HAP-1 (cell line): ENCODE data around the gene PYROXD2.

Source experiments
- DNase-seq, 2 experiments: peaks; one replicate each; pipeline ENCODE4 v3.0.0-alpha.2; 2016 to 2020; ENCODE audit warnings: low spot score in 2 of 2
- H3K27me3 ChIP-seq: fragments of 250-450 bp; sonication (Bioruptor Pico); 2 replicates; pipeline ENCODE4 v1.5.1; 2020; ENCODE audit warnings: low read depth, mild to moderate bottlenecking, moderate library complexity
- H3K36me3 ChIP-seq: fragments of 250-450 bp; sonication (Bioruptor Pico); replicated peaks from 2 replicates; pipeline ENCODE4 v1.5.1; 2020; ENCODE audit warnings: mild to moderate bottlenecking
- H3K4me1 ChIP-seq: fragments of 250-450 bp; sonication (Bioruptor Pico); 2 replicates; pipeline ENCODE4 v1.5.1; 2020; ENCODE audit warnings: mild to moderate bottlenecking
- H3K4me3 ChIP-seq: fragments of 250-450 bp; sonication (Bioruptor Pico); 2 replicates; pipeline ENCODE4 v1.5.1; 2020; ENCODE audit warnings: mild to moderate bottlenecking, moderate library complexity
- H3K9me3 ChIP-seq: fragments of 250-450 bp; sonication (Bioruptor Pico); 2 replicates; pipeline ENCODE4 v1.5.1; 2020; ENCODE audit warnings: mild to moderate bottlenecking, moderate library complexity
- in situ Hi-C: fragments of 300-500 bp; cut with MboI; formaldehyde crosslinking; loops from 3 replicates; pipeline ENCODE4 v1.14.3; 2020; ENCODE audit warnings: low sequenced_read_pairs, inconsistent platforms, mixed read lengths

The PYROXD2 gene

DNA sequence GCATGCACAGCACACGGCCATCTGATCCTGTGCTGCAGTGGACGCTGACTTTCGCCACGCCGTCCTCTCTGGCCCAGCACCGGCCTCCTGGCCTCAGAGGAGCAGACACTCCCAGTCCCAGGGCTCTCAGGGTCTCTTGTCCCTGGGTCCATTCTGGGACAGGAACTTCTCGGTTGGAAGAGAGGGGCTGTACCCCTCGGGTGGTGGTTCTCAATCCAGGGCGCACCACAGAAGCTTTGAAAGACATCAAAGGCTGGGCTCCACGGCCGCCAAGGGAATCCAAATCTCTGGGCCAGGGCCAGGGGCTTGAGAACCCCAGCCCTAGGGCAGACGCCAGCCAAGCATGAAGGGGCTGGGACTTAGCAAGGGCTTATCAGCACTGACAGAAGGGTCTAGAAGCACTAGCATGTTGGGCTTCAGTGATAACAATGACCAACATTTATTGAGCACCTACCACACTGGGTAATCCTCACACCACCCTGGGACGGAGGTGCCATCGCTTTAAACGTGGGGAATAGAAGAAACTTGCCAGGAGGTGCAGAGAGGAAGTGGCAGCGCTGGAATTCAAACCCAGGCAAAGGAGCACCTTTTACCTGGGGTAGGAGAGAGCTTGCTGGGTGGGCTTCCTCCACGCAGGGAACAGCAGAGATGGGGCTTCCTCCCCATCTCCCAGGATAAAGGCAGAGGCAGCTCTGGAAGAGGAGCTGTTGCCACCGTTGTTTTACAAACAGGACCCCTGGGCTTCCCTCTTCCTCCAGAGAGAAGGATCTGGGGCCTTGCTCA is 1.8 kb upstream of the PYROXD2 start:
- no peaks in the 10 kb centered on the region for H3K27me3 ChIP-seq
- no peak overlapping the region for H3K4me3 ChIP-seq
- in situ Hi-C loops = no loop called here
- H3K4me1 ChIP-seq = peaks cover 7% of the 10 kb centered on the region
- no peak for DNase-seq
- no peaks in the 10 kb centered on the region for H3K9me3 ChIP-seq
- H3K36me3 ChIP-seq = peaks cover 3% of the 10 kb centered on the region; the same call in 1 of the 2 replicates

DNA sequence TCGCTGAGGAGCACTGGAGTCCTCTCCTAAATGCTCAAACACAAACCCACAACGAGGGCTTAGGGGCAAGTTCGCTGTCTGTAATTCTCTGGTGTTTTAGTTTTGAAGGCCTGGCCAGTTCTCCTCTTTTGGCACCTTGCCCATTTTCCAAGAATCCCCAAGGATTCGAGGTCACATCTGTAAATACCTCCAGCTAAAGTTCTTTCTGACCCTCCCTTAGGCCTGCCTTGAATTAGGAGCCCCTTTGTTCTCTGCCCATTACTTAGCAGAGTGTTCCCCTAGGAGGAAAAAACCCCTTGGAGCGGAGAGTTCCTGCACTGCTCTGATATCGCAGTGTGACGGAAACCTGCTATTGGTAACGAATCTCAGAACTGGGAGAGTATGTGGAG is 743 bp upstream of the PYROXD2 start:
- DNase-seq = peak; percentile 10 to 47
- H3K4me3 ChIP-seq = no peak overlapping the region
- in situ Hi-C loops = no loop called here
- peaks cover 3% of the 10 kb centered on the region; the same call in 1 of the 2 replicates for H3K36me3 ChIP-seq
- peaks cover 7% of the 10 kb centered on the region for H3K4me1 ChIP-seq
- no peaks in the 10 kb centered on the region for H3K9me3 ChIP-seq
- H3K27me3 ChIP-seq = no peaks in the 10 kb centered on the region

DNA sequence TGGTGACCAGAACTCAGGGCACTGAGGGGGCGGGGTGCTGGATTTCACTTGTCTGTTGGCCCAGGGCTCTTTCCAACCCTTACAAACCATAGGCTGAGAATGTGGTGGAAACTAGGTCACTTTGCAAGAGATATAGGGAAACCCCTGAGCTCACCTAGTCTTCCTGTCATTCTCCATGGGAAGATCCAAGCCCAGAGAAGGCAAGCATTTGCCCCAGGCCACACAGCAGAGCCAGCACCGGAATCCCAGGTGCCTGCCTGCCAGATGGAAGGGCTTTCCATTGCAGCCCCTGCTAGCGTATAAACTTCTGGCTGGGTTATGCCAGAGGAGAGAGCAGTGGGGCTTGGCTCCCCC is 427 bp downstream of the PYROXD2 start:
- in situ Hi-C loops = no loop called here

DNA sequence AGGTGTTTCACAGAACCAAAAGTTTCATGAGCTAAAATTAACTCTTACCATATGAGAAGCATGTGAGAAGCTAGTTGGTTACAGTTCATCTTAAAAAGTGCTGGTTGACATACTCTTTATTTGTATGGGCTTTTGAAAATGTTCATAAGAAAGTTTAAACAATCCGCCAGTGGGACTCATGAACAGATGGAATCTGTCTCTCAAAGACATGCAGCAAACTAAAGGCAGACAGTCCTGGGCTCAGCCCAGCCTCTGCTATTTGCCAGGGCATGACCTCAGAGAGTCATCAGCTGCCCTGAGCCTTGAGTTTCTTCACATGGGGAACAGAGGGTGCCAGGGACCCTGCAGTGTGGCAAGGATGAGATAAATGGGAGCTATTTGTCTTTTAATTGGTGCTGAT is 3.2 kb downstream of the PYROXD2 start:
- in situ Hi-C loops = no loop called here
- H3K27me3 ChIP-seq = no peaks in the 10 kb centered on the region
- DNase-seq = no peak

More for the DNA sequence above, 427 bp downstream of the PYROXD2 start:
- Histone ChIP-seq H3K4me1 (peaks cover 7% of the 10 kb centered on the region), H3K9me3 (no peaks in the 10 kb centered on the region), H3K36me3 (peaks cover 3% of the 10 kb centered on the region; the same call in 1 of the 2 replicates), H3K4me3 (peak overlapping the region; percentile 40), H3K27me3 (no peaks in the 10 kb centered on the region)
- no peak for DNase-seq

DNA sequence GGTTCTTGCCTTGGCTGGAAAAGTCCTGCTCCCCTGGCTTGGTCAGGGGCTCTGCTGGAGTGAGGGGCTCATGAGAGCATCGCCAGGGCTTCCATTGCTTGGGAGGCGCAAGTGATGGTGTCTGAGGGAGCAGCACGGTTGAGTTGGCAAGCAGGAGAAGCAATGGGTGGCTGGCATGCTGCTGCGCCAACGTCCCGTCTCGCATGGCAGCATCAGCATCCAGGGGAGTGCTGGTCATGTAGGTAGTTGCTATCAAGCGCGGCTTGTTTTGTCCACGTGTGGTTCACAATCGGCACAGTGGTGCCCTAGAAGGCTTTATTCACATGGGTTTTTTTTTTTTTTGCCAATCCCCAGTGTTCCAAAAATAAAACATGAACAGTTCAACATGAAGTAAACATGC is 3.8 kb downstream of the PYROXD2 start:
- no peak overlapping the region for H3K4me3 ChIP-seq
- peaks cover 7% of the 10 kb centered on the region for H3K4me1 ChIP-seq
- in situ Hi-C loops = no loop called here
- no peaks in the 10 kb centered on the region for H3K9me3 ChIP-seq
- no peaks in the 10 kb centered on the region for H3K27me3 ChIP-seq
- DNase-seq = no peak
- no peaks in the 10 kb centered on the region for H3K36me3 ChIP-seq

More for the DNA sequence above, 3.2 kb downstream of the PYROXD2 start:
- Histone ChIP-seq H3K36me3 (no peaks in the 10 kb centered on the region), H3K4me3 (no peak overlapping the region), H3K9me3 (no peaks in the 10 kb centered on the region), H3K4me1 (peaks cover 7% of the 10 kb centered on the region)

DNA sequence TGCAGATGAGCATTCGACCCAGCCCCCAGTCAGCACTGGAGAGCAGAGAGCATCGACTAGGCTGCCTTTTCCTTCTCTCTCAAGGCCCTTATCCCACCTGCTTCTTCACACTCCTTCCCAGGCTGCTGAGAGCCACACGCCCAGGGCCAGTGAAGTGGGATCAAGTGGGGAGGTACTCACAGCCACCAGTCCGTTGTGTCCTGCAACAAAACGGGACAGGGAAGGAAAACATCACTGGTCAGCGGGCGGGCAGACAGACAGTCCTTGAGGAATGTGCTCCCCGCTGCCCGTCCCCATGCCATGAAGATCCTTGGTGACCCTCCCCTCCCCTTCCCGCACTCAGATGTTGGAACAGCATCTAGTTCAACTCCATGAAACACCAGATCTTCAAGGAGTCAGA is 4.2 kb downstream of the PYROXD2 start:
- no peak for DNase-seq
- peaks cover 7% of the 10 kb centered on the region for H3K4me1 ChIP-seq
- H3K9me3 ChIP-seq = no peaks in the 10 kb centered on the region
- no peaks in the 10 kb centered on the region for H3K27me3 ChIP-seq
- no peaks in the 10 kb centered on the region for H3K36me3 ChIP-seq
- H3K4me3 ChIP-seq = no peak overlapping the region
- in situ Hi-C loops = no loop called here

DNA sequence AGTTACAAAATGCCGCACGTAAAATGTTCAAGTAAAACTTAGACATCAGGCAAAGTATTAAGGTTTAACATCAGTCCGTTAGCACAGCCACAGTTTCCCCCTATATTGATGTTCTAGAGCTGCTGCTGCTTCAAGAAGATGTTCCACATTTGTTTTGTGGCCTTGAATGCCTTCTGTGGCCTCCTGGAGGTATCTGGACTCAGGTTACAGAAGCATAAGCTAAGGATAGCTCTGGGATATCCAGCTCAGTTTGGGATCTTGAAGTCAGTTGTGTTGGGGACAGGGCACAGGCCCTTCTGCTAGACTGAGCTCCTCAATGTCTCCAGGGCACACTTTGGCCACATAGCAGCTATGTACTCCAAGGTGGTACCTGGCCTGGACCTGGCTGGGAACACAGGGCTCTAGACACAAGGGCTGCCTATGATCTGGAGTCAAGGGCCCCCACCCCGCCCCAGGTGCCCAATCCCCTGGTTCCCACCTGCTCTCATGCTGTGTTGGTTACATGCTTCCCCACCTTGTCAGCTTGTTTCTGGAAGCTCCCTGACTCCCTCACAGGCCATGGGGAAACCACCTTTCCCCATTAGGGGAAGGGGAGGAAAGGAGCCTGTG is 4.7 kb downstream of the PYROXD2 start:
- Histone ChIP-seq H3K36me3 (no peaks in the 10 kb centered on the region), H3K9me3 (no peaks in the 10 kb centered on the region), H3K27me3 (no peaks in the 10 kb centered on the region), H3K4me1 (peaks cover 4% of the 10 kb centered on the region), H3K4me3 (no peak overlapping the region)
- DNase-seq = no peak
- in situ Hi-C loops = no loop called here

DNA sequence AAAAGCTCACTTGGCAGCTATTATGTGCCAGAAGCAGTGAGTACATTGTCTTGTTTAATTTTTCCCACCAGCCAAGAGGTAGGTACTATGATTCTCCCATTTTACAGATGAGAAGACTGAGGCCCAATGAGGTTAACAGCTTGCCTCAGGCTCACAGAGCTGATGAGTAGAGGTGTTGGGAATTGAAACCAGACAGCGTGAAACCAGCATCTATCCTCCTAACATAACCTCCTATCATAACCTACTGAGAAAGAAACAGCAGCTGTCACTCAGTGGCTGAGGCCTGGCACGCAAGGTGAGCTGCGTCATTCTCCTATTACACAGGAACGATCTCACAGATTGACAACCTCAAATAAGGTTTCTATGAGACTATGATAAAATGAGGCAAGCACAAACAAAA is 6.2 kb downstream of the PYROXD2 start:
- in situ Hi-C loops = no loop called here
- Histone ChIP-seq H3K4me1 (peaks cover 10% of the 10 kb centered on the region; the same call in 1 of the 2 replicates), H3K4me3 (no peak overlapping the region), H3K9me3 (no peaks in the 10 kb centered on the region), H3K27me3 (no peaks in the 10 kb centered on the region), H3K36me3 (no peaks in the 10 kb centered on the region)
- DNase-seq = no peak

DNA sequence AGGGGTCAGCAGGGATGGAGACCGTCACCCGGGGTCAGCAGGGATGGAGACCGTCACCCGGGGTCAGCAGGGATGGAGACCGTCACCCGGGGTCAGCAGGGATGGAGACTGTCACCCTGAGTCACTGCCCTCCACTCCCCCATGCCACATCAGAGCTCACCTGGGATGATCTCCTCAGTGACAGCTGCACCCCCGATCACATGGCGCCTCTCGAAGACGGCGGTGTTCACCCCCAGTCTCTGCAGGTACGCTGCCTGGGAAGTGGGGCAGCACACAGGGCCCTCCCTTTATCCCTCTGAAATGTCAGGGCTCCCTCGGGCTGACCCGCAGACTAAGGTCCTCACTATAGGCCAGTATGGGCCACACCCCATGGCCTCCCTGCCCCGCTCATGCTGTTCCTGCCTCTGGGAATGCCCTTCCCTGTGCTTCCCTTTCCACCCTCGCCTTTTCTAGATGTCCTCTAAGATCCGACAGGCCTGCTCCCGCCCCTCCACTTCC is 7.2 kb downstream of the PYROXD2 start:
- Histone ChIP-seq H3K36me3 (no peaks in the 10 kb centered on the region), H3K4me1 (peaks cover 12% of the 10 kb centered on the region; the same call in 1 of the 2 replicates), H3K4me3 (no peak overlapping the region), H3K27me3 (no peaks in the 10 kb centered on the region), H3K9me3 (no peaks in the 10 kb centered on the region)
- in situ Hi-C loops = no loop called here
- DNase-seq = no peak

DNA sequence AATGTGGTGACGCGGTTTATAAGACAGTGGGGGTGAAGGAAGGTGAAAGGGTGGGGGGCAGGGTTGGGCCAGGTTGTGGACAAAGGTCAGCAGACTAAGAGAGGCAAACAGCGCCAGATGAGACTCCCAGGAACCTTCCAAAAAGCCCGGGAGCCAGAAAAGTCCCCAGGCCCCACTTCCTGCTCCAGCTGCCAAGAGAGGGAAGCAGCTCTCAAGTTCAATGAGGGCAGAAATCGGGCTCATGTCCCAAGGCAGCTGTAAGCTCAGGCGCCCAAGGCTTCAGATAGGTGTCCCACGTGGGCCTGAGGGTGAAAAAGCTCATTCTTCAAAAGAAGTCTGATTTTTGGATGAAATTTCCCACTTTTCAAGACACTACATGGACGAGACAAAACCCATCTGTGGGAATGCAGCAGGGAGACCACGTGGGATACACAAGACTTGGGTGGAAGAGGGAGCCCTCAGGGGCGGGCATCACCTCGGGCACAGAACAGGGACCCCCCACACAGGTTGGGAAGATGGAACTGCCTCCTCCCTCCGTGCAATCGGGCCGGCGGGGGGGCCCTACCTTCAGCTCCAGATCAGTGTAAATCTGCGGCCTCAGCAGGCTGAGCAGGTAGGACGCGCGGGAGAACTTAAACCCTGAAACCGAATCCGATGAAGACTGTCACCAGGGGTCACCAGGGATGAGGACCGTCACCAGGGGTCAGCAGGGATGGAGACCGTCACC is 7.8 kb downstream of the PYROXD2 start:
- peaks cover 12% of the 10 kb centered on the region; the same call in 1 of the 2 replicates for H3K4me1 ChIP-seq
- no peaks in the 10 kb centered on the region for H3K36me3 ChIP-seq
- in situ Hi-C loops = no loop called here
- H3K4me3 ChIP-seq = no peak overlapping the region
- no peak for DNase-seq
- no peaks in the 10 kb centered on the region for H3K9me3 ChIP-seq
- no peaks in the 10 kb centered on the region for H3K27me3 ChIP-seq

DNA sequence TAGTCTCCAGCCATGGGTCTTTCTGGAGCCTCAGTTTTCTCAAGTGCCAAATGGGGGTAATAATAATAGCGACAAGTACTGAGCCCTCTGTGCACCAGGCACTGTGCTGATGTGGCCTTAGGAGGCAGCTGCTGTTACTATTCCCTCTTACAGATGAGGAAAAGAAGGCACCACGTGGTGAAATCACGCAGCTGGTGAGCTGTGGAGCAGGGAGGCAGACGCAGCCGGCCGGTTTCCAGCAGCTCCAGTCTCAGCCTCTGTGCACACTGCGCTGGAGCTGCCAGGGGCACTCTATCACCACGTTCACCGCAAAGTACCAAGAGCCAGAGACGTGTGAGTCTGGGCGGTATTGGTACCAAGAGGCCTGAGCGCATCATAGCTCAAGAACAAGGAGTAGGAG is 9.6 kb downstream of the PYROXD2 start:
- in situ Hi-C loops = no loop called here
- no peak for DNase-seq
- Histone ChIP-seq H3K4me3 (no peak overlapping the region), H3K9me3 (no peaks in the 10 kb centered on the region), H3K27me3 (no peaks in the 10 kb centered on the region), H3K4me1 (peaks cover 12% of the 10 kb centered on the region; the same call in 1 of the 2 replicates), H3K36me3 (no peaks in the 10 kb centered on the region)

DNA sequence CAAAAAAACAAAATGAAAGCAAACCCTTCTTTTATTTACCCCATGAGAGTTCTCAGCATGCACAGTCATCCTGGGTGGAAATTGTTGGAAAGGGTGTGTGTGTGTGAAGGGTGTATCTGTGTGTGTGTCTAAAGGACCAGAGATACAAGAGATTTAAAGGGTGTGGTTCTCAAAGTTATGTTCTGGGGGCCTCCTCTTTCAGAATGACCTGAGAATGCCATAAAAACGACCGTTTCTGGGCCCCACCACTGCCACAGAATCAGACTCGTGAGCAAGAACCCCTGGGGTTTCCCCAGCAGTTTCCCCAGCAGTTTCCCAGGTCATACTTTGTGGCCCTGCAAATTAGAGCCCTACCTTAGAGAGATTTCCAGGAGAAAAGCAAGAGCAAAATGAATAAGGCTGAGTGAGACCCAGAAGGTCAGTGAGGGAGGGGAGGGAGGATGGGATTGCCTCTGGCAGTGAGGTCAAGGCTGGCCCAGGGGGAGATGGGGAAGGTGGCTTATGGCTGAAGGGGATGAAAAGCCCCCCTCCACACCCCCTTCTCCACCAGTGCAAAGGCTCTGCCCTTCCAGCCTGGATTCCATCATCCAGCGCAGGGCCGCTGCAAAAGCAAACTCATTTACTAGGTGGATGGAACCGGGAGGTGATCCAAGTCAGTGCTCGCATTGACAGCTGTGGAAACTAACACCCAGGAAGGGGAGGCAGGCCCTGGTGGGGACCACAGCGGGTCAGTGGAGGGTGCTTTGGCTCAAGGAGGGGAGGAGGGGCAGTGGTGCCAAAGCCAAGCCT is 10.2 kb downstream of the PYROXD2 start:
- DNase-seq = no peak
- H3K27me3 ChIP-seq = no peaks in the 10 kb centered on the region
- H3K4me3 ChIP-seq = no peak overlapping the region

DNA sequence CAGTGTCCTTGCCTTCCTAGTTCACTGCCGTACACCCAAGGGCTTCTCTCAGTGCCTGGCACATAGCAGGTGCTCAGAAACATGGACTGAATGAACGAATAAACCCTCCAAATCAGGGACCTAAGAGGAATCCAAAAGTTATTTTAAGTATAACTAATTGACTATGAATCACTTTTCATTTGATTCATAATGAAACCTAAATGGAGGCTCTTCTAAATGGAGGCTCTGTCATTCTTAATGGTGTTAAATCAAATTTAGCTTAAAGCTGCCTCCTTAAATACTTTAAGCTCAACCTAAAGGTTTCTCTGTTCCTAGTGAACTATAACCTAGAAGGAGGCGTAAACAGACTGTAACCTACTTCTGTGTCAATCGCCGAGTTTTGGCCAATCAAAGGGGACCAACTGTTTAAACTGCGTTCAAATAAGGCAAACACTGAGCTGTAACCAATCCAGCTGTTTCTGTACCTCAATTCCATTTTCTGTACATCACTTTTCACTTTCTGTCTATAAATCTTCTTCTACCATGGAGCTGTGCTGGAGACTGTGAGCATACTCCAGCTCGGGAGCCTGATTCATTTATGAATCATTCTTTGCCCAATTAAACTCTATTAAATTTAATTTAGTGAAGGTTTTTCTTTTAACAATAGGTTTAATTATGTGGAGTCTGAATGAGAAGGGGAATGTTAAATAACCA is 11.0 kb downstream of the PYROXD2 start:
- no peak overlapping the region for H3K4me3 ChIP-seq
- no peaks in the 10 kb centered on the region for H3K9me3 ChIP-seq
- in situ Hi-C loops = no loop called here
- H3K27me3 ChIP-seq = no peaks in the 10 kb centered on the region
- no peaks in the 10 kb centered on the region for H3K36me3 ChIP-seq
- H3K4me1 ChIP-seq = peaks cover 12% of the 10 kb centered on the region; the same call in 1 of the 2 replicates
- DNase-seq = no peak

More for the DNA sequence above, 10.2 kb downstream of the PYROXD2 start:
- Histone ChIP-seq H3K9me3 (no peaks in the 10 kb centered on the region), H3K36me3 (no peaks in the 10 kb centered on the region), H3K4me1 (peaks cover 12% of the 10 kb centered on the region; the same call in 1 of the 2 replicates)
- in situ Hi-C loops = no loop called here
